Body of pancreas (tissue), 4 donors: ENCODE results near the gene GADD45A.

ENCODE experiments used
- CTCF ChIP-seq, 7 experiments: fragments of 450-650 bp in 4 of 7; fragments of 200-600 bp in 3 of 7; sonication (generic) in 3 of 7; IDR thresholded peaks; one replicate each; pipeline ENCODE4 v1.5.1; 2016 to 2019; ENCODE audit warnings: antibody characterized with exemption in 7 of 7
- POLR2A ChIP-seq, 3 donors: fragments of 450-650 bp; IDR thresholded peaks; one replicate each; pipeline ENCODE4 v1.6.1; 2016; ENCODE audit warnings: antibody characterized with exemption in 3 of 3, mild to moderate bottlenecking in 2 of 3

GRCh38 chr1:67713057-67713846, 28.3 kb downstream of the GADD45A start:
- TF ChIP-seq CTCF (IDR thresholded peaks at IDR 0.05) (no peak), POLR2A (IDR thresholded peaks at IDR 0.05) (no peak)
